ENCODE data around the gene DGCR8. TPM values are rescaled to one million over a fixed set of nuclear protein-coding genes. Genes with fewer than 3 reads are reported as not detected.

DGCR8 gene
- total RNA-seq, 1 donor from 2014 or later: 23.2 TPM

DNA sequence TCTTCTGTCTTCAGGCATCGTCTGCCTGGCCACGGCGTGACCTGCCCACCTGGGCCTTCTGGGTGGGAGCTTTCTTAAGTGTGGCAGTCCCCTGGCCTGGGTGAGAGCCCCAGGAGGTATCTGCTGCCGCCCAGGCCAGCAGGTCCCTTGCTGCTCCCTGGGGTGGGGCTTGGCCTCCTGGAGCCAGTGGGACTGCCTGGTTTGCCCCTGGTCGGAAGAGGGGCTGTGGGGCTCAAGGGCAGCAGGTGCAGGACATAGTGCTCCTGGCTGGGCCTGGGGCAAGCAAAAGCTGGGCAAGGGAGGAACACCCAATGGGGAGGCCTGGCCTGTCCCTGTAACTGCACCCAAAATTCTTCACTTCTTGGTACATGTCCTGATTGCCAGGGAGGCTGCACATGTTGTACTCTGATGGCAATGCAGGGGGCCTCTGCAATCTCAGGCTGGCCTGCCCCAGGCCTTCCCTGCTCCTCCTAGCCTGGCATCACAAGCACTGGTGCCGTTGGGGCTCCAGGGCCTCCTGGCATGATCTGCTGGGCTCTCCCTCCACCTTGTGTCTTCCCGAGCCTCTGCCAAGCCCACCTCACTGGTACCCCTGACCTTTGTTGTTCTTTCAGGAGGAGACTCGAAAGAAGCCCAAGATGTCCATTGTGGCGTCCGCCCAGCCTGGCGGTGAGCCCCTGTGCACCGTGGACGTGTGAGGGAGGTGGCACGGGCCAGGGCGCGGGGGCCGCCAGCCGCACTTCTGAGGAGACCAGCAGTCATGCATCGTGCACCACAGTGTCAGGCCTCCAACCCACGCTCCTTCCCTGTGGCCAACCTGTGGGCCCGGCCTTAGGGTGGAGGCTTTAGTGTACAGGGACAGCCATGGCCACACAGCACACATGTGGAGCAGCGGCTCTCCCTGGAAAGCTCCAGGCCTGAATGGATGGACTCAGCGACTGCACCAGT is 29.6 kb downstream of the DGCR8 start:
- DNase-seq (ENCODE audit: low read depth in 2 of 2): no peak

GRCh38 chr22:20110359-20110985 is 30.4 kb downstream of the DGCR8 start:
- no peak for DNase-seq (ENCODE audit: low read depth in 2 of 2)

GRCh38 chr22:20111045-20111688 is 31.1 kb downstream of the DGCR8 start:
- peak; percentile 43 to 63 for DNase-seq (ENCODE audit: low read depth in 2 of 2)

- DNase-seq (ENCODE audit: low read depth in 2 of 2): peak in 1 of 2 donors; percentile 36
Measured at GRCh38 chr22:20111689-20112622, 31.9 kb downstream of the DGCR8 start.

DNA sequence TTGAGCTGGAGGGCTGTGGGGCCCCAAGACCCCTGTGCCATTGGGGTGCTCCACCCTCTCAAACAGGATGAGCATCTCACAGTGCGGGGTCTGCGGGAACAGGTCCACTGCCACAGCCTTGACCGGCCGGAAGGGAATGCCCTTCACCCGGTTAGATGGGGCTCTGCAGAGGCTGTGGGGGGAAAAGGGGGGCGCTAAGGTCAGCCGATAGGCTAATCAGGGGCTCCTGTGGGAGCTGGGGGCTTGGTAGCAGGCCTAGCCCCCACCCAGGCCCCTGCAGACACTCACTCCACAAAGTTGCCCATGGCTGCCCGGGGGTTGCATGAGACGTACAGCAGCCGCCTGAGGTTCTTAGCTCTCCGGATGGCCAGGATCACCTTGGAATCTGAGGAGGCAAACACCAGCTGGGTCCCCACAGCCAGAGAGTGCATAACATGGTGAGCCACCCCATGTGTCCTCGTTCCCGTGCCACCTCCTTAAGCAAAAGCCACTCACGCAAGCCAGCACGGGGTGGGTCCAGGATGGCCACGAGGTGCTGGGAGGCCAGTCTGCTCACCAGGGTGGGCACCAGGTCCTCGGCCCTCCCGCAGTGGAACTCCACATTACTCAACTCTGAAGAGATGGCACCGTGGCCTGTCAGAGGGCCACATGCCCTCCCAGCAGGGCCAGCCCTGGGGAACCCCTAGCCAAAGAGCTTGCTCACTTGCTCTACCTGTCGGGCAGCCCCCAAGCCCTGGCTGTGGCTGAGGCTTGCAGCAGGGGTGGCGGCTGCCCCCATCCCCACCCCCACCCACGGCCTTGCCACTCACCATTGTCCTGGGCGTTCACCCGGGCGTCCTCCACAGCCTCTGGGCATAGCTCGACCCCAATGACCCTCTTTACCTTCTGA is 32.8 kb downstream of the DGCR8 start:
- no peak for DNase-seq (ENCODE audit: low read depth in 2 of 2)

GRCh38 chr22:20113551-20114310 is 33.7 kb downstream of the DGCR8 start:
- no peak for DNase-seq (ENCODE audit: low read depth in 2 of 2)

DNA sequence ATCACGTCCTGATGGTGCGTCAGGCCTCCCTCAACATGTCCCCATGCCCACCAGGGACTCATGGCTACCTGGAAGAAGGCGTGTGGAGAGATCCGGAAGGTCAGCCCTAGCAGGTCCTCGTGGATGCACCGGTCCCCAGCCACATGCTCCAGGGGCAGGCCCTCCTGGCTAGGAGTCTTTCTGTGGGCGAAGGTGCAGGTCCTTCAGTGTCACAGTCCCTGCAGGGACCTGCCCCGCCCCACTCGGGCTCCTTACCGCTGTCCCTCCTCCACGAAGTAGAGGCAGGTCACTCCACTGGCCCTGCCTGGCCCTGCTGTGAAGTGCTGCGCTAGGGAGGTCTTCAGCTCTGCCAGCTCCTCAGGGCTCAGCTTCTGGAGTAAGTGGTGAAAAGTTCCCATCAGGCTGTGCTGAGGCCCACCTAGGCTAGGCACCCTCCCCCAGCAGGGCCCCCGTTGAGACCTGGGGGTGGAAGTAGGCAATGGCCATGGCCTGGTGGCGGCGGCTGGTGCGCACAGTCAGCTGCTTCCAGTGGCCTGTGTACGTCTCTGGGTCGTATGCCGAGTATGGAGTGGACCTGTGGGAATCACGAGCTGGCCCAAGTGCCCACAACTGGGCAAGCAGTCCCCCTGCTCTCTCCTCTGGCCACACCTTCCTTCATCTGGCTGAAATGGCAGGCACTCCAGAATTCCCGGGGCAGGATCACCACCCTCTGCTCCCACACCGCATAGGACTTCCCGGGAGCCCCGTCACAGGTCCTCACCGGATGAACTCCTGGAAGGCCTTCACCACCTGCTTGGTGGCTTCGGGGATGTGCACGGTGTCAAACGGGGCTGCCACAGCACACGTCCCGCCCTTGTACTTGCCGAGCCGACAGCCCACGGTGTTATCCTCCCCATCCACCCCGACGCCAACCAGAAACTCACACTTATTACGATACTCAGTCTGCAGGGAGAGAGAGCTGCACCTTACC is 34.8 kb downstream of the DGCR8 start:
- DNase-seq (ENCODE audit: low read depth in 2 of 2): no peak

GRCh38 chr22:20115691-20116375 is 35.8 kb downstream of the DGCR8 start, which contains the start of gene RANBP1:
RANBP1 (plus strand) TSS chr22:20116104; CDS start chr22:20116185, 81 bp downstream.
- no peak for DNase-seq (ENCODE audit: low read depth in 2 of 2)

DNA sequence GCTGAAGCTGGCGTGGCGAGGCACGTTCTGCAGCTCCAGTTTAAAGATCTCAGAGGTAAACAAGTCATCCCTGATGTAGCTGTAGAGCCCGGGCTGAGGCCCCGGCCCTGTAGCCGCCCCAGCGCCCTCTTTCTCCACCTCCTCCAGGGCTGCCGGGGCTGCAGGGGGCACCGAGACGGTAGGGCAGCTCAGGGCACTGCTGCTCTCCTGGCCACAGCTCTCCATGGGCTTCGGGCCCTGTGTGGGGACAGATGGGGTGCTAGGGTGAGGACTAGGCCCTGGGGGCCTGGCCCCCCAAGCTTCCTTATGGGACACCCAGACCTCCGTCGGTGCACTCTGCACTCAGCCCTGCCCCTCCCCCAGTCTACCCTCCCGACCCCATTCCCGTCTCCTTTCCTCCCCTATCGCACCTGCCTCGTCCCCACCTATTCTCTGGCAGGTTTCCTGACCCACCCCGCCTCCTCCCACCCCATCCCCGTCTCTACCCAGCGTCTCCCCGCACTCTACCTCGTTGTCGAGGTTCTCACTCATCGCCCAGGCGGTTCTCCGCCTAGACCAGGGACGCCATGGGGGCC is 36.4 kb downstream of the DGCR8 start:
- no peak for DNase-seq (ENCODE audit: low read depth in 2 of 2)

DNA sequence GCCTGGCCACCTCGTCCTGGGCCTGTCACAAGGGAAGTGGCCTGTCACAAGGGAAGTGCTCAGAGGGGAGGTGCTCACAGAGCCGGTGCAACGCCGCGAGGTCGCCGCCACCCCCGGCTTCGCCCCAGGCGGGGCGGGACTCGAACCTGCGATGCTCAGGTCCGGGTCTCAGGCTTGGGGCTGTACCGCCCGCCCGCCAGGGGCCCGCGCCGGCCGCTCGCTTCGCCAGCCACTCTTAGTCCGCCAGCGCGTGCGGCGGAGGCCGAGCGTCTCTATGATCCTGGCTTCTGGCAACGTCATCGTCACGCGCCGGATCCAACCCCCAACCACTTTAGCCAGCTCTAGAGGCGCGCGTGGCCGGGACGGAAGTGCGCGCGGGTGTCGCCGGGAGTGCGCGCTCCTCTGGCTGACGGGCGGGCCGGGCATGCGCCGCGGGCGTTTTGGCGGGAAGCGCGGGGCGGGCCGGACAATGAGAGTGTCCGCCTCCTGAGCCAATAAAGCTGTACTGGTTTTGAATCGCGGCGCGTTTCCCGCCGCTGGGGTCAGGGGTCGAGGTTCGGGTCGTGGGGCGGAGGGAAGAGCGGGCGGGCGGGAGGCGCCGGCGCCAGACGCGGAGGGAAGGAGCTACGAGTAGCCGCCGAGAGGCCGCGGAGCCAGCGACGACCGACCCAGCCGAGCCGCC is 37.1 kb downstream of the DGCR8 start, which contains the start of gene TRMT2A:
TSS of gene TRMT2A (minus strand) at position 276 of the 682 bp plus-strand sequence. CDS start 320 bp downstream, outside the sequence.
- peak; percentile 99 to 100 for DNase-seq (ENCODE audit: low read depth in 2 of 2)

DNA sequence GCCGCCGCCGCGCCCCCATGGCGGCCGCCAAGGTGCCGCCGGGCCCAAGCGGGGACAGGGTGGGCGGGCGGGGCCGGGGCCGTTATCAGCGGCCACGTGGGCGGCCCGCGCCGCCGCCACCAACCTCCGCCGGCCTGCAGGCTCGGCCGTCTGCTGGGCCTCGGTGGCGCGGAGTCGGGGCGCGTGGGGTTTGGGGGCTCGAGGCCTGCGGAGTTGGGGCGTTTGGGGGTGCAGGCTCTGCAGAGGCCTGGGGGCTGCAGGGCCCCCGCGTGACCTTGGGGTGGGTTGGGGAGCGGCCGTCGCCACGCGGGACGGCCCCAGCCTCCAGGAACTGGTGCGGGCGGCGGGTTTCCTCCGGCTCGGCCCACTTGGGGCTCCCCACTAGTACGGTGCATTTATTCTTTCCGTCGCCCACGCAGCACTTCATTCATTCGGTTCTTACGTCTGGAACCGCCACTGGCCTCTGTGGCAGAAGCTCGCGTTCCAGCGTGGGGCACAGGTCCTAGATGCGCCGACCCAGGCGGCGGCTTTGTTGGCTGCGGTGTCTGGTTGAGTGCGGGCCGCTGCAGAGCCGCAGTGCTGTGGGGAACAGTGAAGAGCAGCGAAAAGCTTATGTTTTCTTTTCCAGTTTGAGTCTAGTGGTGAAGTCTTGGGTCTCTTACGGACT is 37.7 kb downstream of the DGCR8 start:
- DNase-seq (ENCODE audit: low read depth in 2 of 2): peak; percentile 29 to 39

- DNase-seq (ENCODE audit: low read depth in 2 of 2): no peak
Measured at GRCh38 chr22:20118300-20119020, 38.4 kb downstream of the DGCR8 start.

GRCh38 chr22:20121856-20122415 is 41.9 kb downstream of the DGCR8 start:
- no peak for DNase-seq (ENCODE audit: low read depth in 2 of 2)

DNA sequence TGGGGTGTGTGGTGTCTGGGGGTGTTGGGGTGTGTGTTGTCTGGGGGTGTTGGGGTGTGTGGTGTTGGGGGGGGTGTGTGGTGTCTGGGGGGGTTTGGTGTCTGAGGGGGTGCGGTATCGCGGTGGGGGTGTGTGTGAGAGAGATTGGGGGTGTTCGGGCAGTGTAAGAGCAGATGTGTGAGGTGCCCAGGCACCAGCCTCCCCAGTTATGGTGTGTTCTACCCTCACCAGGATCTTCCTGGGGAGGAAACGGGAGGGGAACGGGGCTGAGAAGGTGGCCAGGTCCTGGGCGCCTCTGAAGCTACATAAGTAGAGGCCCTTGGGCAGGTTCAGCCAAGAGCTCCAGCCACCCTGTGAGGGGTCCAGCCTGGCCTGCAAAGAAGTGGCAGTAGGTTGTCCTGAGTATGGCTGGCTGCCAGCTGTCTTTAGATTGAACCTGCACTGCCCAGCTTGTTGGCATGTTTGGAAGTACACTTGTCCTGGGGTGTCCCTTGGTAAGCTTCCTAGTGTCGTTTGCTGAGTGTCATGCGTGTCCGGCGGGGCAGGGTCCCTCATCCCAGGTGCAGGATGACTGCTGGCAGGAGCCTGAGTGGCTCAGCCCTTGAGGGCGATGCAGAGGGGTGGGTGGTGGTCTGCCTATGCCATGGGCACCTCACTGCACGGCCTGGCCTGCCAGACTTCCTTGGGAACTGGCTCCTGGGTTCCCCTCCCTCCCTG is 43.5 kb downstream of the DGCR8 start:
- DNase-seq (ENCODE audit: low read depth in 2 of 2): no peak
